GM19467 (cell line): ENCODE measurements around the gene SH3PXD2A.

Experiments used
- ATAC-seq: cut with Tn5 transposase; IDR thresholded peaks from one replicate; pipeline ENCODE4 v1.9.1; 2021; ENCODE audit warnings: mild to moderate bottlenecking, moderate library complexity; ENCODE audit not compliant: unreplicated experiment

Gene SH3PXD2A, protein sequence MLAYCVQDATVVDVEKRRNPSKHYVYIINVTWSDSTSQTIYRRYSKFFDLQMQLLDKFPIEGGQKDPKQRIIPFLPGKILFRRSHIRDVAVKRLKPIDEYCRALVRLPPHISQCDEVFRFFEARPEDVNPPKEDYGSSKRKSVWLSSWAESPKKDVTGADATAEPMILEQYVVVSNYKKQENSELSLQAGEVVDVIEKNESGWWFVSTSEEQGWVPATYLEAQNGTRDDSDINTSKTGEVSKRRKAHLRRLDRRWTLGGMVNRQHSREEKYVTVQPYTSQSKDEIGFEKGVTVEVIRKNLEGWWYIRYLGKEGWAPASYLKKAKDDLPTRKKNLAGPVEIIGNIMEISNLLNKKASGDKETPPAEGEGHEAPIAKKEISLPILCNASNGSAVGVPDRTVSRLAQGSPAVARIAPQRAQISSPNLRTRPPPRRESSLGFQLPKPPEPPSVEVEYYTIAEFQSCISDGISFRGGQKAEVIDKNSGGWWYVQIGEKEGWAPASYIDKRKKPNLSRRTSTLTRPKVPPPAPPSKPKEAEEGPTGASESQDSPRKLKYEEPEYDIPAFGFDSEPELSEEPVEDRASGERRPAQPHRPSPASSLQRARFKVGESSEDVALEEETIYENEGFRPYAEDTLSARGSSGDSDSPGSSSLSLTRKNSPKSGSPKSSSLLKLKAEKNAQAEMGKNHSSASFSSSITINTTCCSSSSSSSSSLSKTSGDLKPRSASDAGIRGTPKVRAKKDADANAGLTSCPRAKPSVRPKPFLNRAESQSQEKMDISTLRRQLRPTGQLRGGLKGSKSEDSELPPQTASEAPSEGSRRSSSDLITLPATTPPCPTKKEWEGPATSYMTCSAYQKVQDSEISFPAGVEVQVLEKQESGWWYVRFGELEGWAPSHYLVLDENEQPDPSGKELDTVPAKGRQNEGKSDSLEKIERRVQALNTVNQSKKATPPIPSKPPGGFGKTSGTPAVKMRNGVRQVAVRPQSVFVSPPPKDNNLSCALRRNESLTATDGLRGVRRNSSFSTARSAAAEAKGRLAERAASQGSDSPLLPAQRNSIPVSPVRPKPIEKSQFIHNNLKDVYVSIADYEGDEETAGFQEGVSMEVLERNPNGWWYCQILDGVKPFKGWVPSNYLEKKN

GRCh38 chr10:103855424-103855823 lies at the start of gene SH3PXD2A:
SH3PXD2A (minus strand) TSS chr10:103855576; CDS start chr10:103855266, 310 bp downstream.
- no peak for ATAC-seq

DNA sequence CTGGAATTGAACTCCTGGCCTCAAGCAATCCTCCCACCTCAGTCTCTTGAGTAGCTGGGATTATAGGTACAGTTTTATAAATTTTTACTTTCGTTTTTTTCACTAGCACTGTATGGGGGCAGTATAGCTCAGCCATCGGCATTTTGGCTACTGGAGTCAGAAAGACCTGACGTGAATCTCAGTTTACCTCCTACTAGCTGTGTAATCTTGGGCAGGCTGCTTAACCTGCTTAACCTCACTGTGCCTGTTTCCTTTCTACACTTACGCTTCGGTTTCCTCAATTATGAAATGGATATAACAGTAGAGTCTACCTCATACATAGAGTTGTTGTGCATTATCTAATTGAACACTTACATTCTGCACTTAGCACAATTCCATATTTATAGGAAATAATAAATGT lies 45.9 kb upstream of the SH3PXD2A start:
- no peak for ATAC-seq

DNA sequence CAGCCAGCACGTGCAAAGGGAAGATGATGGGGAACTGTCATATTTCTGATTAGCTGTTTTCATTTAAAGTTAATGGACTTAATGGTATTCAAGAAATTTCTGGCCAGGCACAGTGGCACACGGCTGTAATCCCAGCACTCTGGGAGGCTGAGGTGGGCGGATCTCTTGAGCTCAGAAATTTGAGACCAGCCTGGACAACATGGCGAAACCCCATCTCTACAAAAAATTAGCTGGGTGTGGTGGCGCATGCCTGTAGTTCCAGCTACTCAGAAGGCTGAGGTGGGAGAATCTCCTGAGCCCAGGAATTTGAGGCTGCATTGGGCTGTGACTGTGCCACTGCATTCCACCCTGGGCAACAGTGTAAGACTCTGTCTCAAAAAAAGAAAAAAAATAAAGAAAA lies 43.9 kb upstream of the SH3PXD2A start:
- no peak for ATAC-seq

DNA sequence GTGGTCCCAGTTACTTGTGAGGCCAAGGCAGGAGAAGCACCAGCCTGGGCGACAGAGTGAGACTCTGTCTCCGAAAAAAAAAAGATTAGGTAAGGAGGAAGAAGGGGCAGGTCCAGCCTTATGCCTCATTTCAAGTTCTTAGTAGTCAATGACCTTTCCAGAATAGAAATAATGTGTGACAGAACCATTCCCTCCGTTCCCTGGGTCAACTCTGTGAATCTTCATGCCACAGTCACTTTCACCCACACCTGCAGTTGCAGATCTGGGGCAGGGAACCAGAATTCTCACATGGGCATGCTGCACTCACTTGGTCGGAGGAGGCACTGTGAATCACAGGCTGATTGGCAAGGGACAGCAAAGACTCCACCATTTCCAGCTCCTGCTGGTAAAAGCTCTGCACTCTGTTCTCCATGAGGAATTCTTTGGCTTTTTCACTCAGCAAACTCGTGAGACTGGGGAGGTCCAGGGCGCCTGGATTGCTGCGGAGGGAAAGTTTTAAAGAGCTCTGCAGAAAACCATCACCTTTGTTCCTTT lies 41.9 kb upstream of the SH3PXD2A start:
- ATAC-seq = no peak

DNA sequence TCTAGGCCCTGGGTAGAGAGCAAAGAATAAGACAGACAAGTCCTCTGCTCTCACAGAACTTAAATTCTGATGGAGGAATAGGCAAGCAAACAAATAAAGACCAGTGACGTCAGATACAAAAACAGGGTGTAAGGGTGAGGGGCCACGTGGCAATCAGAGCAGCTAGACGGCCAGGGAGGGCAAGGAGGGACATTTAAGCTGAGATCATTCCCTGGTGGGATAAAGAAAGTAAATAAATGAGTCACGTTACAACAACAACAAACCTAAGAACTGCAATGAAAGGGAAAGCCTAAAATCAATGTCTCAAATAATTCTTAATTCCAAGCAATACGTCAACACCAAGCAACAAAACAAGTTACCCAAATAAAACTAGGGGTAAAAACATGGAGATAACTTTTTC lies 40.8 kb upstream of the SH3PXD2A start:
- ATAC-seq = no peak

DNA sequence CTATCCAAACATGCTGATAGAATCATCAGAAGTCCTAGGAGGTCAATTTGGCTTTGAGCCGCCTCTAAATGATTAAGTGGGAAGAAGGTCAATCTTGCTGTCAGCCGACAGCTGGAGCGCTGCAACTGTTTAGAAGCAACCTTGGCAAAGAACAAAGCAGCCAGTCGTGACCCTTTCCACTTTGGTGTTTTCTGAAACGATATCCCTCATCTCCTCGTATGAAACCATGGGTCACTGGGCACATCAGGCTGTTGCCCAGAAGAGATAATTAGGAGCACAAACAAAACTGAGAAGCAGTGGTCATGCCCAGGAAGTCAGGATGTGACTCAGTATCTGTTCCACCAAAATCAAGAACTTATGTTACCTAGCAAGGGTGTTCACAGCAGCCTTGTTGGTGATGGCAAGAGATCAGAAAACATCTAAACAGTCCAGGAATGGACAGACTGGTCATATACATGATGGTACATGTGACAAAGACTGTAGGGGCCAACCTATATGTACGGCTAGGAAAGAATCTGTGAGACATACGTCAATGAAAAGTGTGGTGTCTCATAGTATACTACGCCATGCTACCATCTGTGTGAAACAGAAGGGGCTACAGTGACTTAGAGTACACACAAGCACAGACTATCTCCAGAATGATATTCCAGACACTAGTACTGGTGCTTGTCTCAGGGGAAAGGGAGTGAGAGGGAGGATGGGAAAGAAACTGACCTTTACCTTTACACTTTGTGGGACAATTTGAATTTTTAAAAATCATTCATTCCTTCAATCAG lies 40.2 kb upstream of the SH3PXD2A start:
- ATAC-seq = no peak

DNA sequence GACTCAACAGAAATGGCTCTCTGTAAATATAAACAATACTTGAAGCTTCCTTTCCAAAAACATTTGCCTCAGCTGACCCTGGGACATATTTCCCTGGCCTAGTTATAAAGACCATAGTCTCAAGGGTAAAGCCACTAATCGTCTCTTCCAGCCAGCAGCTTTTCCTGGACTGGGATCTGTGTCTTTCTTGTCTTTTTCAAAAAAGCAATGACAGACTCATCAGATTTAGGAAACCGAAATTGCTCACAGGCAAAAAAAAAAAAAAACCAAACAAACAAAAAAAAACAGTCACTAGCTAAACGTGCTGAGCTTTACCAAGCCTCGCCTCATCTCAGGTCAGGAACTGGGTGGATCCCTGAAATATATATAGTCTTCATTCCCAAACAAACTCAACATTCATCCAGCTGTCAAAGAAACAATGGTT lies 39.1 kb upstream of the SH3PXD2A start:
- ATAC-seq = no peak

DNA sequence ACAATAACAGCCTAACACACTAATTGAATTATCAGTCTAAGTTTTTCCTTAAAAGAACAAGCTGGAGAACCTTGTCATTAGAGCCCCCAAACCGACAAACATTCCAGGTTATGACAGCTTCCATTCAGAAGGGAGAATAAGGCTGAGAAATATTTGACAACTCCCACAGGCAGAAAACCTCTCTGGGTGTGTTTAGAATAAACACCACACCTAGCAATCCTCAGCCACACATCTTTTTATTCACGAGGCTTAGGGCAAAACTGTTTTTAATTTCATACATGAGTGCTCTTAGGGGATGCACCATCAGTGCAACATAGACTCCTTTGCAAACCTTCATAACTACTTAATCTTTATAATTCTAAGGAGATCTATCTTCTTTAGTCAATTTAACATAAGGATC lies 38.4 kb upstream of the SH3PXD2A start:
- no peak for ATAC-seq

GRCh38 chr10:103892181-103892580 lies 36.8 kb upstream of the SH3PXD2A start:
- ATAC-seq = no peak

DNA sequence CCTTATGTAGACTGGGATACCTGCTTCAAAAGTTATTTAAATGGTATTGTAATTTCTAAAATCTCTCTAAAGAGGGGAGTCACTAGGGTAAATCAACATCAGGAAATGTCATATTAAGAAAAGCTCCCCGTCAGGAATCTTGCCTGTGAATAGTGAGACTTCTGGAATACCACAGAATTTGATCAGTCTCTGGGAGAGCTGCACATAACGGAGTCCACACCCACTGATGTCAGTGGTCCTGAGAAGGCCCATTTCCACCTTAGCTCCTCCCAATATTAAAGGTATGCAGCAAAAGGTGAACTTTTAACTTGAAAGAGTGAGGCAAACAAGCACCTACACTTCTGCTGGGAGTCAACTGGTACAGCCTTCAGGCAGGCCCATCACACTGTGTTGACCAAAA lies 35.3 kb upstream of the SH3PXD2A start:
- ATAC-seq = no peak

- no peak for ATAC-seq
These were observed 34.9 kb upstream of the SH3PXD2A start for GRCh38 chr10:103890194-103890658.

DNA sequence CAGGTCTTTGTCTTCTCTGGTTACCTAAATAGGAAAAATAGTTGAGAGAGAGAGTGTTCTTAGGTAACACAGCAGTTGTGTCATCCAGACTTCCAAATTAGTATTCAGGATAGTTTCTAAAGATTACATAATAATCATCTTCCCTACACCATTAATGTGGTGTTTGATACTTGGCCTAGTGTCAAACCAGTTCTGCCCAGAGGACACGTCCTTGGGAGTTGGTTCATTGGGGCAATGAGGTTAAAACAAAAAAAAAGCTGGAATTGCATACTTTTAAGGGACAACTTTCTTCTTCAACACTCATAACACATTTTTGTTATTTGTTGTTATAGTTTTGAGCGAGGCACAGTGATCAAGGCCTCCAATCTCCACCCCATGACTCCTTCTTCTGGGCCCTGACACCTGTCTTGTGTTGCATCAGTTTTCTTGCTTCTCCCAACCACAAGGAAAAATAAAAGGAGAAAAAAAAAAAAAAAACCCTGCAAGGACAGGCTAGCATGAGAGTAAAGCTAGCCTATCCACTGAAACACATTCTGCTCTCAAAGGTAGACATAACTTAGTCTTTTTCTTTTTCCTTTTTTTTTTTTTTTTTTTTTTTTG lies 33.8 kb upstream of the SH3PXD2A start:
- no peak for ATAC-seq

GRCh38 chr10:103888113-103888841 lies 32.9 kb upstream of the SH3PXD2A start:
- ATAC-seq = peak; percentile 62

DNA sequence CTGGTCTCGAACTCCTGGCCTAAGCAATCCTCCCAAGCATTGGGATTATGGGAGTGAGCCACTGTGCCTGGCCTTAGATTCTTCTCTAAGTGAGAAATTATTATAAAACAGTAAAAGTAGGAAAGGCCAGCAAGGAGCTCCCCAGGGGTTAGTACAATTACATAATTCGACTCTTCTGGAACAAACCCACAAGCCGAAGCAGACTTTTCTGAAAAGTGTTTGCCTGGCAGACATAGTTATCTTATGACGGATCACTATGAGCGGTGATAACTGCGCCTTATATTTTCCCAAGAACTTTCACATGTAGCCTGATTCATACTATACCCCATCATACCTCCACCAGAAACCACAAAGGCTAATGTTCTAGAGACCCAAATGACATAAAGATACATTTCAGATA lies 30.2 kb upstream of the SH3PXD2A start:
- no peak for ATAC-seq

- ATAC-seq = no peak
These were observed 29.3 kb upstream of the SH3PXD2A start for GRCh38 chr10:103884681-103885139.

GRCh38 chr10:103882285-103883007 lies 27.1 kb upstream of the SH3PXD2A start:
- no peak for ATAC-seq

- no peak for ATAC-seq
These were observed 26.3 kb upstream of the SH3PXD2A start for GRCh38 chr10:103881416-103882284.
